Stimulated activated CD8-positive, alpha-beta memory T cell treated with anti-CD3 and anti-CD28 coated beads, Interleukin-12 subunit alpha, Interleukin-12 subunit beta, amount 100 ng/mL, for 24 hours (primary cell): ENCODE data around the gene HOXB13.

Source experiments
- DNase-seq: peaks from one replicate; pipeline ENCODE4 v3.0.0-alpha.2; 2020; ENCODE audit errors: extremely low read depth

HOXB13 gene

DNA sequence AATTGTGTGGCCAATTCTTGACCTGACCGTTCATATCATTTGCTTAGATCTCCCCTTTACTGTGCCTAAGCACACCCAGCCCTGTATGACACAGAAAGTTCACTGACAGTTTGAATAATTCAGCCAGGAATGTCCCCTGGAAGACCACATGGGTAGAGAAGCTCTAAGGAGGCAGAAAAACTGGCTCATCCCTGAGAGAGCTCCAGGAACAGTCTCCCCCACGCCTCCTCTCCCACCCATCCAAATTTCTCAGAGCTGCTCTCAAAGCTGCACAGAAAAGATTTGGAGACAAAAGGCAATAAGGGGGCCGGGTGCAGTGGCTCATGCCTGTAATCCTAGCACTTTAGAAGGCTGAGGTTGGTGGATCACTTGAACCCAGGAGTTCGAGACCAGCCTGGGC lies 17.4 kb downstream of the HOXB13 start:
- no peak for DNase-seq

GRCh38 chr17:48704361-48705248 lies 23.9 kb downstream of the HOXB13 start:
- DNase-seq, result no peak

DNA sequence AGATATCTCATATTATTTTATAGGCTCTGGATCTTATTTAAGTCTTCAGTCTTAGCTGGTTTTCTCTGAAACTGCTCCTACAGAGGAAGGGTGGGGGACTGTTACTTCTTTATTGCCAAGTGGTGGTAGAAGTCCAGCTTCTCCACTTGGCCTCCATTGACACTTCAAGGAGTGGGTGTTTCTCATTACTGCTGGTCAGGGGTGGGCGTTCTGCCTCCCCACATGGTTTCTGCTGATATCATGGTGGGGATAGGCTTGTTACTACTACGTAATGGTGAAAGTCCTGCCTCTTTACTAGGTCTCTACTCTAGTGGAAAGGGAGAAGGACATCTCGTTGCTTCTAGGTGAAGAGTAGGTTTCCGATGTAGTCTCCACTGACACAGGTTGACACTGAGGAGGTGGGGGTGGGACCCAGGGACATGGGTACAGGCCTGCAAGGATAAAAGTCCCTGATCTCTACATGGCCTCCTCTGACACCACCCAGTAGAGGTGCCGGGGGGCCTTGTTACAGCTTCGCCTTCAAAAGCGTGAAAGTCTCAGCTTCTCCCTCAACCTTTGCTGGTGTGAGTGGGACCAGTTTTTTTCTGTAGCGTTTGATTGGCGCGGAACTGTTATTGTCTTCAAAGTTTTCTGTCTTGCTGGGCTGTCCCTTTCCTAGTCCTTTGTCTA lies 26.6 kb downstream of the HOXB13 start:
- no peak for DNase-seq

- no peak for DNase-seq
These were observed 35.4 kb downstream of the HOXB13 start for GRCh38 chr17:48693178-48693577.

GRCh38 chr17:48692049-48692448 lies 36.5 kb downstream of the HOXB13 start:
- no peak for DNase-seq

- DNase-seq, result no peak
These were observed 37.9 kb downstream of the HOXB13 start for GRCh38 chr17:48690655-48691054.

GRCh38 chr17:48681609-48682008 lies 46.9 kb downstream of the HOXB13 start:
- no peak for DNase-seq

DNA sequence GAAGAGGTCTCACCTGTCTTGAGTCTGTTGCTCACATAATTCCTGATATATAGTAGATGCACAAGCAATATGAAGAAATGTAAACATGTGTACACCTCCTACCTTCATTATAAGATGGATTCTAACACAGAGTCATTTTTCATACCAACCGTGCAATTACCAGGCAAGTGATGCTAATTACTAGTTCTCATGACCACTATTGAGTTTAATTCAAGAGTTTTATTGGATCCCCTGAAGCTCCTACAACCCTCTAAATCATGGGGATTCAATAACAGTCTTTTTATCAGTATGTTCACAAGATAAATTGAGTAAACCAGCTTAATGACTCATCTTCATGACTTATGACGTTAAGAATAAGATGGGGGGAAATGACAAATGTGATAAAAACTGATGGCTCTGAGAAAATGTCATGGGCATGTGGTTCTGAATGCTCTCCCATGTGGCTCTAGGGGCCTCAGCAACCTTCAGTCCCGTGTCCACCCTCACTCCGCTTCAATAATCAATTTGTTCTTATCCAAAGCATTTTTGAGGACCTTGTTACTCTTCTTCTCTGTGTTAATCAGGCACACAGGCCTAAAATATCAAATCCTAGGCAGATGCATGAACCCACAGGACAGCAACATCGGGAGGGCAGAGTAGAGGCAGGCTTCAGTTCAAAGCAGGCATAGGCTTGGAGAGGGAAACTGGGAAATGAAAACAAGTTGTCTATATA lies 49.0 kb downstream of the HOXB13 start:
- no peak for DNase-seq

DNA sequence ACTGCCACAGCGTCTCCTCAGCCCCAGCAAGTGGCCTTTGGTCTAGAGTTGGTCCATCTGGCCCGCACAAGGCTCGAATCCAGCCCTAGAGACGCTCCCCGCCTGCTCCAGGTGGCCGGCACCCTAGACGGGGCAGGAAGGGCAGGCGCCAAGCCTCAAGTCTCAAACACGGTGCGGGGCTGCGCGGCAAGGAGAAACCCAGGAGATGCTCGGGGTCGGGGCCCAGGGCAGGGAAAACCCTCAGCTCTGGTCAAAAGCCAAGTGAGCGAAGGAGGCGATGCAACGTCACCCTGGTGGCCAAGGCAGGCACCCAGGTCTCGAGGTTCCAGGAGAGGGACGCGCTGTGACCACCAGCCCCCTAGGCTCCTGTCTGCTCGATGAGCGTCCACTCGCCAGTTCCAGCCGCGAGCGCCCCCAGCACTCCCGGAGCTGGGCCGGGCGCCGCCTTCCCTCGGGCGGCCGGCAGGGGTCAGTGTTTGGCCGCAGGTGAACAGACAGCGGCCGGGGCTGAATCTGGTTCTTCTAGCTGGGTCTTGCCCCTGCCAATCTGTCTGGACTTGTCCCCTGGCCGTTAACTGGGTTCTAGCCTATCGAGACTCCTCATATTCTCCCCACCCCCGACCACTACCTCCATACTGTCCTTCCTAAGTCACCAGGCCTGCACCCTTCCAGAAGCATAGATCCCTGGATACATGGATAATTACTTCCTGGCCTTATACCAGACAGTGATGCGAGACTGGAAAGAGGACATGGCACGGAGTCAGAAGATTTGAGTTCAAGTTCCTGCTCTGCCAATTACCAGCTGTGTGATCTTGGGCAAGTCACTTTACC lies 50.2 kb downstream of the HOXB13 start:
- peak; percentile 19 for DNase-seq

GRCh38 chr17:48676963-48677558 lies 51.5 kb downstream of the HOXB13 start:
- DNase-seq, result no peak
